ENCODE results near the gene POGZ.

Gene POGZ

DNA sequence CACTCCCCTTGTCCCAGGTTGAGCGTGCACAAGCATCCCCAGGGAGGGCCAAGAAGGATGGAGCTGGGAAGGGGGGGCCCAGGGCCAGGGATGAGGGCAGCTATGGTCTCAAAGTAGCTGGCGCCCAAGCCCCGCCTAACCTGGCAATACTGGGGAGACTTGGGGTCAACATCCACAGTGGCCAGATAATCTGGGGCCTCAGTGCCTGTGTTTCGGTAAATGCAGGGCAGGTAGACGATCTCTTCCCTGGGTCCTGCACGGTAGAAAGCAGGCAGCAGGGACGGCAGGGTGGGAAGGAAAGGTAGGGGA, 90.0 kb downstream of the POGZ start:
- peaks cover 6% of the 10 kb centered on the region for H3K4me1 ChIP-seq
- H3K27ac ChIP-seq: no peak overlapping the region
- no peaks in the 10 kb centered on the region for H3K27me3 ChIP-seq (ENCODE audit: control insufficient read depth, insufficient read depth, low read length)
- H3K36me3 ChIP-seq (ENCODE audit: control insufficient read depth, insufficient read depth, low read length): no peaks in the 10 kb centered on the region
- no peak overlapping the region for H2AFZ ChIP-seq
- no peak overlapping the region for H3K4me3 ChIP-seq (ENCODE audit: low read depth, low read length)
- H3K9ac ChIP-seq: no peak overlapping the region
- no peak for TF ChIP-seq CTCF (IDR thresholded peaks at IDR 0.05)
- H3K4me2 ChIP-seq (ENCODE audit: low read length): no peak overlapping the region
- no peaks in the 10 kb centered on the region for H3K79me2 ChIP-seq
- H3K9me3 ChIP-seq (ENCODE audit: control insufficient read depth, low read length): no peaks in the 10 kb centered on the region

DNA sequence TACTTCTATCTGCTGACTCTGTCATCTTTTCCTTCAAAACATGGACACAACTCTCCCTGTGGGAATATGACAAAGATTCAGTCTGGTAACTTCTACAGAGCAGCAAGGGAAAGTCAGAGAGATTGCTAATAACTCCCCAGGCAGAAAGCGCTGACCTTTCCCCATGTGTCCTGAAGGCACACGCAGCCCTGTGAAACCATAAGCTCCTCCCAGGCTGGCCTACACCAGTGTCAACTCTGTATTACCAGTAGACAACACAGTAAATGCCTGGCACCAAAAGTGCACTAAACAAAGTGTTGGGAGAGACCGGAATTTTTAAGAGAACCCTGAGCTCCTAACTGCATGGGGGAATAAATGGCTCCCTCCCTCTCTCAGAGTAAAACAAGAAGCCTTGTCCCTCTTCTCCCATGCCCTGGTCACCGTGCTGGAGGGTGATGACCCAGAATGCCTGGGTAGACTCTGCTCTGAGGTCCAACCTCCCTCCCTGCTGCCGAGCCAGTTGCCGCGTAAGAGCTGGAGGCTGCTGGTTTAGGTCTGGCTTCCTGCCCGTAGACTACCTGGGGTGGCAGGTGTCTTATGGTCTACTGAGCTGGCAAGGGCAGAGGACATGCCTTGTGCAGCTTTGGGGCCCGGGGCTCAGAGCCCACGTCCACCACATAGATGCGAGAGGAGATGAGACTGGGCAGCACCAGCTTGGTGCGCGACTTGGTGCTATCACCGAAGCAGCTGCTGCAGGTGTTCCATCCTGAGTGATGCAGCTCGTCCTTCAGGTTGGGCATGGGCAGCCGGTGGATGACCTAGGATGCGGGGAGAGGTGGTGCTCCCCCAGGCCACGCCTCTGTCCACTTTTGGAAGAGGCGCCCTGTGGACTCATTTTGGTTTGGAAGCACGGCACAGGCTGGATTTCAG, 90.6 kb downstream of the POGZ start:
- TF ChIP-seq CTCF (IDR thresholded peaks at IDR 0.05): no peak
- no peak overlapping the region for H3K27ac ChIP-seq
- H3K9me3 ChIP-seq (ENCODE audit: control insufficient read depth, low read length): no peaks in the 10 kb centered on the region
- no peak overlapping the region for H3K4me2 ChIP-seq (ENCODE audit: low read length)
- H3K4me1 ChIP-seq: peaks cover 6% of the 10 kb centered on the region
- H3K36me3 ChIP-seq (ENCODE audit: control insufficient read depth, insufficient read depth, low read length): no peaks in the 10 kb centered on the region
- H3K4me3 ChIP-seq (ENCODE audit: low read depth, low read length): no peak overlapping the region
- no peak overlapping the region for H2AFZ ChIP-seq
- H3K27me3 ChIP-seq (ENCODE audit: control insufficient read depth, insufficient read depth, low read length): no peaks in the 10 kb centered on the region
- no peaks in the 10 kb centered on the region for H3K79me2 ChIP-seq
- H3K9ac ChIP-seq: no peak overlapping the region

GRCh38 chr1:151367658-151368392, 91.5 kb downstream of the POGZ start:
- H3K9ac ChIP-seq: no peak overlapping the region
- TF ChIP-seq CTCF (IDR thresholded peaks at IDR 0.05): no peak
- H2AFZ ChIP-seq: no peak overlapping the region
- H3K27me3 ChIP-seq (ENCODE audit: control insufficient read depth, insufficient read depth, low read length): no peaks in the 10 kb centered on the region
- H3K4me2 ChIP-seq (ENCODE audit: low read length): no peak overlapping the region
- H3K27ac ChIP-seq: no peak overlapping the region
- no peak overlapping the region for H3K4me3 ChIP-seq (ENCODE audit: low read depth, low read length)
- H3K4me1 ChIP-seq: peaks cover 6% of the 10 kb centered on the region
- no peaks in the 10 kb centered on the region for H3K9me3 ChIP-seq (ENCODE audit: control insufficient read depth, low read length)
- H3K36me3 ChIP-seq (ENCODE audit: control insufficient read depth, insufficient read depth, low read length): no peaks in the 10 kb centered on the region
- no peaks in the 10 kb centered on the region for H3K79me2 ChIP-seq

DNA sequence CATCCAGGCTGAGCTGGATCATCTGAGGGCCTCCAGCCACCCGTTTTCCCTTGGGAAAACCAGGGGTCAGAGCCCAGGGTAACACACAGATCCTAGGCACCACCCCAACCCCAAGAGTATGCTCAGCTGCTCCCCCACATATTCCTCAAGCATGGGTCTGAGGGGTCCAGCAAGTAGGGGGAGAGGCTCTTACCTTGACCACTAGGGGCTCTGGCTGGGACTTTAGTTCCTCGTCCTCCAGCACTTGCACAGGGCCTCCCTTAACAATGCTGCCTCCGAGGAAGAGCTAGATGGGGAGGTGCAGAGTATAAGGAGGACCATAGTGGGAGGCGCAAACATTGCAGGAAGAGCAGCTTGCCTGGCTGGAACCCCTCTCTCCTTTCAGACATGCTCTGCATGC, 94.3 kb downstream of the POGZ start:
- no peaks in the 10 kb centered on the region for H3K79me2 ChIP-seq
- no peaks in the 10 kb centered on the region for H3K36me3 ChIP-seq (ENCODE audit: control insufficient read depth, insufficient read depth, low read length)
- H2AFZ ChIP-seq: no peak overlapping the region
- H3K4me3 ChIP-seq (ENCODE audit: low read depth, low read length): no peak overlapping the region
- no peak overlapping the region for H3K4me2 ChIP-seq (ENCODE audit: low read length)
- no peaks in the 10 kb centered on the region for H3K27me3 ChIP-seq (ENCODE audit: control insufficient read depth, insufficient read depth, low read length)
- no peaks in the 10 kb centered on the region for H3K9me3 ChIP-seq (ENCODE audit: control insufficient read depth, low read length)
- H3K27ac ChIP-seq: no peak overlapping the region
- H3K4me1 ChIP-seq: no peaks in the 10 kb centered on the region
- TF ChIP-seq CTCF (IDR thresholded peaks at IDR 0.05): no peak
- no peak overlapping the region for H3K9ac ChIP-seq

Data from parathyroid adenoma (tissue), 2 donors.